Peyer's patch (tissue), 4 donors: ENCODE results near the gene PPP1R13B.

ENCODE experiments used
- CTCF ChIP-seq, 6 experiments: fragments of 450-650 bp in 4 of 6; fragments of 200-600 bp in 2 of 6; sonication (generic) in 1 of 6; IDR thresholded peaks; one replicate each; pipeline ENCODE4 v1.5.1; 2017 to 2019; ENCODE audit warnings: antibody characterized with exemption in 6 of 6, mild to moderate bottlenecking in 3 of 6, moderate library complexity in 1 of 6
- POLR2A ChIP-seq, 2 donors: fragments of 450-650 bp; IDR thresholded peaks; one replicate each; pipeline ENCODE4 v1.5.1; 2017; ENCODE audit warnings: antibody characterized with exemption in 2 of 2, mild to moderate bottlenecking in 2 of 2, moderate library complexity in 2 of 2

DNA sequence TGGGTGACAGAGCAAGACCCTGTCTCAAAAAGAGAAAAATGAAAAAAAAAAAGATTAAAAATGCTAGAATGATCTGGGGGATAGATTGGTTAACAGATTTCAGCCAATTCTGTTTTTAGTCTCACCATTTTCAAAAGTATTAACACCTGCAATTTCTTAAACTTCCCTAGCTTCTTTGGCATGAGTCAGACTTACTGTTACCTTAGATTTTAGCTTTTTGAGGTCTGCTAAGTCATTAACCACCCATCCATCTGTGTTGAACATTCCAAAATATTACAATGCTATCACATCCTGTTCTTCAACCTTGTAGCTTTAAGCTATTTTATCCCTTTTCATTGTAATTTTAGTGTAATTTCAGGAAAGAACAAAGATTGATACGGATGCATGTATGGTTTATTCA lies 59.3 kb downstream of the PPP1R13B start:
- TF ChIP-seq CTCF (IDR thresholded peaks at IDR 0.05) (no peak), POLR2A (IDR thresholded peaks at IDR 0.05) (no peak)
